22Rv1 (cell line): ENCODE measurements around the gene PRPH.

Source experiments
- H3K27ac ChIP-seq: fragments of 450-650 bp; 2 replicates; pipeline ENCODE4 v1.5.1; 2017
- CTCF ChIP-seq: fragments of 450-650 bp; IDR thresholded peaks from 2 replicates; pipeline ENCODE4 v1.5.1; 2017; ENCODE audit warnings: mild to moderate bottlenecking
- ZFX ChIP-seq: fragments of 450-650 bp; IDR thresholded peaks from 2 replicates; pipeline ENCODE4 v1.6.1; 2017; ENCODE audit warnings: antibody characterized with exemption, borderline replicate concordance

Gene PRPH

GRCh38 chr12:49322367-49322707 lies 27.4 kb downstream of the PRPH start:
- H3K27ac ChIP-seq, result peak overlapping the region; percentile 70
- TF ChIP-seq CTCF, result no peak
- TF ChIP-seq ZFX, result no peak

- H3K27ac ChIP-seq, result peak within 1 kb of the TSS; percentile 70
Observed at GRCh38 chr12:49322708-49323523, 28.0 kb downstream of the PRPH start, which contains the start of gene TROAP. TROAP (plus strand) TSS chr12:49323255; CDS start chr12:49323609, 354 bp downstream.

GRCh38 chr12:49323524-49324097 lies 28.7 kb downstream of the PRPH start:
- TF ChIP-seq ZFX (no peak), CTCF (no peak)
- peak overlapping the region; percentile 70 for H3K27ac ChIP-seq

More at GRCh38 chr12:49322708-49323523, 28.0 kb downstream of the PRPH start, which contains the start of gene TROAP:
- TF ChIP-seq CTCF (no peak), ZFX (no peak)

- H3K27ac ChIP-seq, result no peak overlapping the region
- TF ChIP-seq CTCF (no peak), ZFX (no peak)
Observed at GRCh38 chr12:49325606-49326005, 30.7 kb downstream of the PRPH start.

GRCh38 chr12:49327368-49327767 lies 32.4 kb downstream of the PRPH start:
- H3K27ac ChIP-seq, result no peak overlapping the region
- TF ChIP-seq CTCF, result no peak
- no peak for TF ChIP-seq ZFX

- TF ChIP-seq ZFX, result no peak
- no peak for TF ChIP-seq CTCF
- H3K27ac ChIP-seq, result 0 out of 2 replicates have a peak overlapping the region, but pooled peaks have one; percentile 9
Observed at GRCh38 chr12:49327887-49328286, 32.9 kb downstream of the PRPH start.

- TF ChIP-seq ZFX (no peak), CTCF (no peak)
- H3K27ac ChIP-seq, result no peak overlapping the region
Observed at GRCh38 chr12:49328816-49329215, 33.9 kb downstream of the PRPH start.
